Measurements from ENCODE around the gene SEPTIN5.

The SEPTIN5 gene

DNA sequence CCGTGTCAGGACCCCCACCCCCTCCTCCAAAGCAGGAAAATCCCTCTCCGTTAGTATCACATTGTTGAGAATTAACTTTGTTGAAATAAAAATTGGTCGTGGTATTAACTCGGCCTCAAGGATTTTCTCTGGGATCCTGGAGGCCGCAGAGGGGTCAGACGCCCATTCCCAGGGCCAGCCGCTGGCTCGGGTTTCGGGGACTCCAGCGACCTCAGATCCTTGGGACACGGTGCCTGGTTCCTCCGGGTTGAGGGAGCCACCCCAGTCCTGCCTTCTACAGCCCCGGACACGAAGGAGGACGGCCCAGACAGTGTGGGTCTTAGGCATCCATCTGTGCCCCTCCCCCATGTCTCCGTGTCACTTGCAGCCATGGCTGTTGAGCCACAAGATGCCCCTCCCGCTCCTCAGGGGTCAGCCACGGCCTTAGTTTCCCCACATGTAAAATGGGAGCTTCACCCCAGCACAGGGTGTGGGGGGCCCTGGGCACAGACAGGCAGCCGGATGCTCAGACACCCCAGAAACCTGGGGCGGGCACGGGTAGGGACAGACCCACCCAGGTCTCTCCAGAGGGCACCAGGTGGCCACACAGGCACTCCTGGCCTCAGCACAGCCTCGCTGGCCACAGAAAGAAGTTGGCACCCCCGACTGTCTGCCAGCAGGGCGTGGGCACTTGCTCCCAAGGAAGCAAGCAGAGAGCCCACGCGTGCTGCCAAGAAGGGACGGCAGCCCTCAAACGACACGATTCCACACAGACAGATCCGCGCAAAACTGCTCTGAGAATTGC is 24.6 kb downstream of the SEPTIN5 start:
- TF ChIP-seq, protein P1, sequence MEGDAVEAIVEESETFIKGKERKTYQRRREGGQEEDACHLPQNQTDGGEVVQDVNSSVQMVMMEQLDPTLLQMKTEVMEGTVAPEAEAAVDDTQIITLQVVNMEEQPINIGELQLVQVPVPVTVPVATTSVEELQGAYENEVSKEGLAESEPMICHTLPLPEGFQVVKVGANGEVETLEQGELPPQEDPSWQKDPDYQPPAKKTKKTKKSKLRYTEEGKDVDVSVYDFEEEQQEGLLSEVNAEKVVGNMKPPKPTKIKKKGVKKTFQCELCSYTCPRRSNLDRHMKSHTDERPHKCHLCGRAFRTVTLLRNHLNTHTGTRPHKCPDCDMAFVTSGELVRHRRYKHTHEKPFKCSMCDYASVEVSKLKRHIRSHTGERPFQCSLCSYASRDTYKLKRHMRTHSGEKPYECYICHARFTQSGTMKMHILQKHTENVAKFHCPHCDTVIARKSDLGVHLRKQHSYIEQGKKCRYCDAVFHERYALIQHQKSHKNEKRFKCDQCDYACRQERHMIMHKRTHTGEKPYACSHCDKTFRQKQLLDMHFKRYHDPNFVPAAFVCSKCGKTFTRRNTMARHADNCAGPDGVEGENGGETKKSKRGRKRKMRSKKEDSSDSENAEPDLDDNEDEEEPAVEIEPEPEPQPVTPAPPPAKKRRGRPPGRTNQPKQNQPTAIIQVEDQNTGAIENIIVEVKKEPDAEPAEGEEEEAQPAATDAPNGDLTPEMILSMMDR (conservative IDR thresholded peaks at IDR 0.05; ENCODE audit: low read depth), result no peak
- no peak for DNase-seq (ENCODE audit: low spot score)
- no peak overlapping the region for H3K27ac ChIP-seq
- ChIA-PET POLR2A (ENCODE audit: low non-redundant PET) (no interaction called here), CTCF (no interaction called here)

DNA sequence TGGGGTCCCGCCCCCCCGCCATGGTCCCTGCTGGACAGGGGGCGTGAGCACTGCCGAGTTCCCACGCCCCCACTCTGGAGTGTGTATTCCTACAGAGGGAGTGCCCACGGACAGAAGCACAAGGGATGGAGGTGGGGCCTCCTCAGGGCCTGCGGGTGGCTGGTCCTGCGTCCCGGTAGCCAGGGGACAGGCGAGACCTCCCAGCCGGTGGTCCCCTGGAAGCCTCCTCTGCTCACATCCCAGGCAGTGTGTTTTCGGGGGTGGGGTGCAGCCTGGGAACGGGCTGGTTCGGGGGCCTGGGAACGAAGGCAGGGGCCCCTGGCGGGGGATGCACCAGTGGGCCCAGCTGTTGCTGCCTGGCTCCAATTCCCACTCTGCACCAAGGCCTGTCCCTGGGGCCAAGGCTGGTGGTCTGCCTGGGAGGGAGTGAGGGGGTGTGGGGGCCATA is 25.2 kb downstream of the SEPTIN5 start:
- no peak overlapping the region for H3K27ac ChIP-seq
- TF ChIP-seq, protein P1 (conservative IDR thresholded peaks at IDR 0.05; ENCODE audit: low read depth), result no peak
- CTCF ChIA-PET, result interaction anchor here (1.4 kb wide), 1 partner anchor 9 kb away, joined by 4 read pairs; no protein-coding TSS in a partner anchor
- POLR2A ChIA-PET (ENCODE audit: low non-redundant PET), result no interaction called here
- DNase-seq (ENCODE audit: low spot score), result no peak

DNA sequence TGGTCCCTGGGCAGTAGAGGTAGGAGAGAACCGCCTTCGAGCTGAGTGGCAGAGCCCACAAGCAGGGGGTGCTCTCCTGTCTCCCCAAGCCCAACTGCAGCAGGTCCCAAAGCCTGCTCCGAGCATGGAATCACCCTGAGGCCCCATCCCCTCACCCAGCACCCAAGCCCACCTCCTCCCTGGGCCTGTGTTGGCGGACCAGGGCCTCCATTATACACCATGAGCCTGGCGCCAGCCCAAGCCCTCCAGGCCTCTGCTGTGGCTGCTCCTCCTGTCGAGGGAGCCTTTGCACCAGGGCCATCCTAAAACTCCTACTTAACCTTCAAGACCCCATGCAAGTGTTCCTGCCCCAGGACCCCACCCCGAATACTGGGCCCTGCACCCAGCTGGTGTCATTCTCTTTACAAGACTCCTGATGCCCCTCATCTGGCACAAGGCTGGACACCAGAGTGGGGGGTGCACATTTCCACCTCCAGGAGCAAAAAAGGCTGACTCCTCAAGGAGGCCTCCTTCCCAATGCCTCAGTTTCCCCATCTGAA is 25.7 kb downstream of the SEPTIN5 start:
- DNase-seq (ENCODE audit: low spot score), result no peak
- TF ChIP-seq, protein P1 (conservative IDR thresholded peaks at IDR 0.05; ENCODE audit: low read depth), result no peak
- ChIA-PET POLR2A (ENCODE audit: low non-redundant PET) (no interaction called here), CTCF (interaction anchor here (1.4 kb wide), 1 partner anchor 9 kb away, joined by 4 read pairs; no protein-coding TSS in a partner anchor)
- no peak overlapping the region for H3K27ac ChIP-seq

DNA sequence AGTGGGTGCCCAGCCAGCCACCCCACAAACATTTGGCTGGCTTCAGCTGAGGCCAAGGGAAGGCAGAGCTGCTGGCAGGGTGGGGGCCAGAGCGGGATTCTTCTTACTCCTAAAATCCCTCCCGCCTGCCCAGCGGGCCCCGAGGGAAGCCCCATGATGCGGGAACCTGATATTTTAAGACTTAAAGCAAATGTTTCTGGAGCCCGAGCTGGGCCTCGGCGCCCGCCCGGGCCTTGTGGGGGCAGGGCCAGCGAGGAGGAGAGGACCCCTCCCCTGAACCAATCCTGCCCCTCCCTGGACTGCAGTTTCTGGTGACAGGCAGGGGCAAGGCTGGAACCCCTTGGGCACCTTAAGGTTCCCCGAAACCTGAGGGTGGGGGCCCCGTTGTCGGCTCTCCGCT is 26.3 kb downstream of the SEPTIN5 start:
- TF ChIP-seq, protein P1 (conservative IDR thresholded peaks at IDR 0.05; ENCODE audit: low read depth), result no peak
- ChIA-PET POLR2A (ENCODE audit: low non-redundant PET) (no interaction called here), CTCF (interaction anchor here (1.4 kb wide), 1 partner anchor 10 kb away, joined by 4 read pairs; no protein-coding TSS in a partner anchor)
- DNase-seq (ENCODE audit: low spot score), result no peak
- H3K27ac ChIP-seq, result no peak overlapping the region

DNA sequence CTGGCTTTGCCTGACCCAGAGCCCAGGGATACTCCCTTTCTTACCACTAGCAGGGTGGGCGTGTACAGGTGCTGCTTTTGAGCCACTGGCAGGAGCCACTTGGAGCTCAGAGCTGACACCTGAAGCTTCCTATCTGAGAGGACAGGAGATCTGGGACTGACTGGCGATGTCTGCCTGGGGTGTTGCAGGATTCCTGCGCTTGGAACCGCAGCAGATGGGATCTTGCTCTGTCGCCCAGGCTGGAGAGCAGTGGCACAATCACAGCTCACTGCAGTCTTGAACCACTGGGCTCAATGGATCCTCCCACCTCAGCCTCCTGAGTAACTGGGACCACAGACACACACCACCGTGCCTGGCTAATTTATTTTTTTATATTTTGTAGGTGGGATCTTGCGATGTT is 26.8 kb downstream of the SEPTIN5 start:
- DNase-seq (ENCODE audit: low spot score), result no peak
- TF ChIP-seq, protein P1 (conservative IDR thresholded peaks at IDR 0.05; ENCODE audit: low read depth), result no peak
- POLR2A ChIA-PET (ENCODE audit: low non-redundant PET), result no interaction called here
- CTCF ChIA-PET, result interaction anchor here (1.4 kb wide), 2 partner anchors 10 kb away, joined by 3 to 4 read pairs; no protein-coding TSS in a partner anchor
- no peak overlapping the region for H3K27ac ChIP-seq

DNA sequence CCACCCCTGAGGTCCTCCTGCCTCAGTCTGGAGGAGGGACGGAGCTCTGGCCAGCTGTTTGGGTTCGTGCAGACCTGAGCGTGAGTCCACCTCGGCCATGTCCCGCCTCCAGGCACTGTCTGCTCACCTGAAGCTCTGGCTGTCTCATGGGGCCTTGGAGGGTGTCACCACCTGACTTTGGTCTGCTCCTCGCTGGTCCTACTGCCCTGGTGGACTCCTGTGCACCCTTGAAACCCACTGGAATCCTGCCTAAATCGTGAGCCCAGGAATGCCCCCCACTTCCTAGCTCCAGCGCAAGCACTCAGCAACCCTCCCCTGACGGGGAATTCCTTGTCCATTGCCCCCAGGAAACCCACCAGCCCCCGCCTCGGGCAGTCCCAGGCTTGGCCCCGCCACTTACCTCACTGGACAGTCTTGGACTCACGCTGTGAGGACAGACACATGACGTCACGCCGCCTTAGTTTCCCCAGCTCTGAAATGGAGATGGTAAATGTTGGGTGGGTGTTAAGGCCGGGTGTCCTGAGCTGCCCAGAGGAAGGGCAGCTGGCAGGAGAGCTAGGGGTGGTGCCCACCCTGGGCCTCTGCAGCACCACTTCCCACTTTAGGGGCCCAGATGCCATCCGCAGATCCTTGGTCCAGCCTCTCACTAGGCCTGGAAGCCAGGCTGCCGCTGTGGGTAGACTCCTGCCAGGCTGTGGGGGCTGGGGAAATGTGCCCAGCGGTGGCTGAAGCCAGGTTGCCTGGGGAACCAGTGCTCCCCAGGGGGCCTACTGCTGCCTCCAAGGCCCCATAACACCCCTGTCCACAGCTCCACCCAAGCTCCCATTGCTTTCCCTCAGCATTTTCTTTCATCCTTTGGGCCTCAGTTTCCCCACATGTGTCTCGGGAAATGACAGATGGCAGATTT is 28.1 kb downstream of the SEPTIN5 start:
- DNase-seq (ENCODE audit: low spot score), result no peak
- ChIA-PET CTCF (interaction anchor here (1.4 kb wide), 1 partner anchor 11 kb away, joined by 3 read pairs; no protein-coding TSS in a partner anchor), POLR2A (ENCODE audit: low non-redundant PET) (no interaction called here)
- TF ChIP-seq, protein P1 (conservative IDR thresholded peaks at IDR 0.05; ENCODE audit: low read depth), result no peak
- H3K27ac ChIP-seq, result no peak overlapping the region

All from RWPE1 (cell line).